GM20000 (cell line): ENCODE measurements around the gene SMCO4.
"Not testable (repeated sequence)": the region's sequence is repeated elsewhere in the genome, so short reads cannot be mapped to it uniquely, and the experiment has no call there.

Source experiments
- DNase-seq: peaks from one replicate; pipeline ENCODE4 v3.0.0; 2012; ENCODE audit warnings: low spot score
- TF ChIP-seq, protein P1 (sequence below): IDR thresholded peaks from 2 replicates; pipeline ENCODE4 v1.5.1; 2012; ENCODE audit warnings: mild to moderate bottlenecking, control low read depth; ENCODE audit errors: extremely low read depth, missing control alignments

Gene SMCO4, protein sequence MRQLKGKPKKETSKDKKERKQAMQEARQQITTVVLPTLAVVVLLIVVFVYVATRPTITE

DNA sequence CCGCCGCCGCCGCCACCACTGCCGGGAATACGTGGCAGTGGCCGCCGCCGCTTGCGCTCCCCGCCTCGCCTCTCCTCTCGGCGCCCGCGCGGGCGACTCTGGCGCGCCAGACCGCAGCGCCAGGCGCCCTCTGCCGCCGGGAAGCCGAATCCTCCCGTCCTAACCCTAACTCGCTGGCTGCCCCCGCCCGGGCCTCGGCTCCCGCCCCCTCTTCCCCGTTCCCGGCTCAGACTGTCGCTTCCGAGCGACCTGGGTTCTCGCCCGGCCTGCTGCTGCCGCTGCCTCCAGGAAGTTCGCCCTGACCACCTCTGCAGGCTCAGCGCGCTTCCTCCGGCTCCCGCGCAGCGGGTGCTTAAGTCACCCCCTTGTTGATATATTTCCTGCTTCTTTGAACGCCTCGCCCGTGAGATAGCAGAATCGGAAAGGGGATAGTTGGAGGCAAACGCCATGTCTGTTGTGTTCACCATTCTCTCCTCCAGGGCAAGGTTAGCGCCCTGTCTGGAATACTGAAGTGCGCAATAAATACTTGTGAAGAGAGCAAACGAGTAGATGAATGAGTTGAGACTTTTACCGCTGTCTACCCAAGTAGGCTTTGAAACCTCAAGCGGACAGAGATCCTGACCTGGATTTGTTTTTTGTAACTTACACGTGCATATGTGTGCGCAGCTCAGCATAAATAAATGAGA, at the start of gene SMCO4:
Gene SMCO4, minus strand, starts transcription at position 100 of the 686 bp plus-strand sequence. CDS start 64,202 bp downstream, outside the sequence.
- peak; percentile 91 for DNase-seq
- TF ChIP-seq, protein P1, sequence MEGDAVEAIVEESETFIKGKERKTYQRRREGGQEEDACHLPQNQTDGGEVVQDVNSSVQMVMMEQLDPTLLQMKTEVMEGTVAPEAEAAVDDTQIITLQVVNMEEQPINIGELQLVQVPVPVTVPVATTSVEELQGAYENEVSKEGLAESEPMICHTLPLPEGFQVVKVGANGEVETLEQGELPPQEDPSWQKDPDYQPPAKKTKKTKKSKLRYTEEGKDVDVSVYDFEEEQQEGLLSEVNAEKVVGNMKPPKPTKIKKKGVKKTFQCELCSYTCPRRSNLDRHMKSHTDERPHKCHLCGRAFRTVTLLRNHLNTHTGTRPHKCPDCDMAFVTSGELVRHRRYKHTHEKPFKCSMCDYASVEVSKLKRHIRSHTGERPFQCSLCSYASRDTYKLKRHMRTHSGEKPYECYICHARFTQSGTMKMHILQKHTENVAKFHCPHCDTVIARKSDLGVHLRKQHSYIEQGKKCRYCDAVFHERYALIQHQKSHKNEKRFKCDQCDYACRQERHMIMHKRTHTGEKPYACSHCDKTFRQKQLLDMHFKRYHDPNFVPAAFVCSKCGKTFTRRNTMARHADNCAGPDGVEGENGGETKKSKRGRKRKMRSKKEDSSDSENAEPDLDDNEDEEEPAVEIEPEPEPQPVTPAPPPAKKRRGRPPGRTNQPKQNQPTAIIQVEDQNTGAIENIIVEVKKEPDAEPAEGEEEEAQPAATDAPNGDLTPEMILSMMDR, result peak; percentile 77

DNA sequence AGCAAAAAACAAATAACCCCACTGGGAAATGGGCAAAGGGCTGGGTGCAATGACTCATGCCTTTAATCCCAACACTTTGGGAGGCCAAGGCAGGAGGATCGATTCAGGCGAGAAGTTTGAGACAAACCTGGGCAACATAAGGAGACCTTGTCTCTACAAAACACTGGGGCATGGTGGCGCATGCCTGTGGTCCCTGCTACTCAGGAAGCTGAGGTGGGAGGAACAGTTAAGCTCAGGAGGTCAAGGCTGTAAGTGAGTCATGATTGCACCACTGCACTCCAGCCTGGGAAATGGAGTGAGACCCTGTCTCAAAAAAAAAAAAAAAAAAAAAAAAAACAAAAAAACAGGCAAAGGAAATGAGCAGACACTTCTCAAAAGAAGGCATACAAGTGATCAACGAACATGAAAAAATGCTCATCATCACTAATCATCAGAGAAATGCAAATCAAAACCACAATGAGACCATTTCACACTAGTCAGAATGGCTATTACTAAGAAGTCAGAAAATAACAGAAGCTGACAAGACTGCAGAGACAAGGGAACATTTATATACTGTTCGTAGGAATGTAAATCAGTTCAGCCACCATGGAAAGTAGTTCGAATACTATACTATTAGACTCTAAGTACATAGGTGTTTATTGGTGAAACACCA, 48.2 kb upstream of the SMCO4 start:
- TF ChIP-seq, protein P1, result no peak
- no peak for DNase-seq

DNA sequence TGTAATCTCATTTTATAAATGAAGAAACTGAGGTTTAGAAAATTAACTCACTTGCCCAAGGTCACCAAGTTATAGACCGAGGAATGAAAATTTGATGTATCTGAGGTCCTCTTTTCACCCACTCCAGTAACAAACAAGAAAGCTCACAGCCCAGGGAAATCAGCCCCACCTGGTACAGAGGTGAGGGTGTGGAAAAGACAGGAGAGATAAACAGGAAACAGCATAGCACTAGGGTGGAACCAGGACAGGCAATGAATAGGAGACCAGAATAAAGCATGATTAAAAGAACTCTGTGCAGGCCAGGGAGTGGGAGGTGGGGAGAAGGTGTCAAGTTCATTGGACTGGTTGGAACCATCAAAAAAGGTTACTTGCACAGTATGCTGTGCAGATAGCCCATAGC, 46.2 kb upstream of the SMCO4 start:
- TF ChIP-seq, protein P1, result no peak
- no peak for DNase-seq

DNA sequence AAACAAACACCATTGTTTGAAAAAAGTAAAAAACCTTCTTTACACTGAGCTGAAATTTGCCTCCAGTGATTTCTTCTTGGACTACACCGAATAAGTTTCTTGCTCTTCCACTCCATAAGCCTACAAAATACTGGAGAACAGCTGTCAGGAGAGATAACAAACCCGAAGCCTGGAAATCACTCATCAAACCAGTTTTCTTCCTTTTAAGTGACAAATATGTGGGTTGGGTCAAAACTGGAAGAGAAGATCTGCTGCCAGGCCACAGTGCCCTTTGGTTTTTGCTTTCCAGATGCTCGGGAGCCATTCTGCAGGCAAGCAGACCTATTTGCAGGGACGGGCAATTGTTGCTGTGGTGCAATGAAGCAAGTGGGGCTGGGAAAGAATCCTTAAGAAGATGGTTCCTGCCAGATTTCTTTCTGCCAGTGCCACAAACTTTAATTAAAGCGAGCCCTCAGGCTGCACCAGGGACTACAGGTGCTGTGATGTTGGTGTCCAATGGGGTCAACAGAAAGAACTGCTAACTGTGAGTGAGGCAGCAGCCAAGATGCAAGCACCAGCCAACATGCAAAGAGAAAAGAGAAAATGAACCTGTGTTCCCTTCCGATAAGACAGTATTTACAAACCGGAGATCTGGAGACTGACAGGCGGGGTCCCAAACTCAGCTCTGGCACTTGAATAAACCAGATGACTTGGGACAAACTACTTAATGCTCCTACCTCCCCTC, 44.8 kb upstream of the SMCO4 start:
- no peak for DNase-seq
- TF ChIP-seq, protein P1, result no peak

DNA sequence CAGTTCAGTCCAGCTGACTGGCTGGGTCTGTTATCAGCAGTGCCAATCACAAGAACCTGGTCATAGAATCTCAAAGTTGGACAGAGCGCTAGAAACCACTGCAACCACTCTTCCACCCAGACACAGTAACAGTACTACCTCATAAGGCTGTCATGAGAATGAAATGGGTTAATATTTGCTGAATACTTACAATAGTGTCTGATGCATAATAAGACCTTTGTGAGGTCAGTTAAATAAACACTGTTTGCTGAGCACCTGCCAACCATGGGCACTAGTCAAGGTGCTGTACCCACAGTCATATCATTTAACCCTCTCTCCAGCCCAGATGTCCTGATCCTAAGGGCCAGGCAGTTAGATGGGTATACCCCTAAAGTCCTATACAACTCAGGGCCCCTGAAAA, 44.2 kb upstream of the SMCO4 start:
- not testable (repeated sequence) for DNase-seq

DNA sequence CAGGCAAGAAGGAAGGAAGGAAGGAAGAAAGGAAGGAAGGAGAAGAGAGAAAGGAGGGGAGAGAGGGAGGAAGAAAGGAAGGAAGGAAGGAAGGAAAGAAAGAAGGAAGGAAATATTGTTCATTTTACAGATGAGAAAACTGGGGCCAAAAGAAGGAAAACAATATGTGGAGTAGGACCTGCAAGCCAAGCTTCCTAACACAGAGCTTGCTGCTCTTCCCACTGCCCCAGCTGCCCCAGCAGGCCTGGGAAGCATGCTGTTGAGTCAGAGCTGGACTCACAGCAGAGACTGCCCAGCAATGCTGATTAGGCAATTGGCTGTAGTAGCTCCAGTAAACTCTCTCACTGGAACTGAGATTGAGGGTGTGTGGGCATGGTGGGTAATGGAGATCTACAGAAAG, 42.6 kb upstream of the SMCO4 start:
- DNase-seq, result no peak
- TF ChIP-seq, protein P1, result no peak

DNA sequence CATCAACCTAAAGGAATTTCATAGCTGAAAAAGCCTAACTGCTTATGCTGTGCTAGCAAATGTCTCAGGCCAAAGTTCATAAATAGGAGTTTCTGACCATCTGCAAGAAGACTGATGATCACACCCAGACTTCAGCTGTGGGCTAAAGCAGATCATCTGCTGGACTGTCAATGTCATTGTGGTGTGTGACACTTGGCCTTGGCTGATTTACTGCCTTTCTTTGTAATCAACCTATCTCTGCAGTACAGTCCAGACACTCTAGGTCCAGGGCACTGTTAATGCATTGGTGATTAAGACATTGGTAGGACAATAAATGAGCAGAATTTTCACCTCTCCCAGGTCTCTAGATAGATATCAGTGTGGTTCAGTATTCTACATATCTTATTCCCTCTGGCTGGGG, 40.3 kb upstream of the SMCO4 start:
- no peak for DNase-seq
- TF ChIP-seq, protein P1, result no peak
